ENCODE results near the gene KATNA1.

The KATNA1 gene

GRCh38 chr6:149608381-149608982, 40.0 kb downstream of the KATNA1 start:
- DNase-seq (ENCODE audit: low read depth), result no peak

GRCh38 chr6:149600508-149600907, 48.0 kb downstream of the KATNA1 start:
- no peak for DNase-seq (ENCODE audit: low read depth)

DNA sequence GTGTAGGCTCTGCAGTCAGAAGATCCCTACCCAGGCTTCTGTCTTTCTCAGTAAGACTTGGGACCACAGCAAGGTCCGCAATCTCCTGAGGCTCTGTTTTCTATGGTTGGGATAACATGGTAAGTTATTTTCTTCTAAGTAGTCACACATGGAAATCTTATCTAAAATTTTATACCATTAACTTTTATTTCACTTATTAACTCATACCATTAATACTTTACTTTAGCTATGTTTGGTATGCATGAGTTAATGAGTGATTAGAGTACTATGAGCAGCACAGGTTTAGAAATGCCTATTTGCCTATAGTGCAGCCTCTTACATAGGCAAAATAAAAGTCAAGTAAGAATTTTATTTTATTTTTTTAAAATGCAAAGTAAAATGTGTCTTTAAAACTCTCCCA, 55.1 kb downstream of the KATNA1 start:
- no peak for DNase-seq (ENCODE audit: low read depth)

GRCh38 chr6:149592983-149593382, 55.5 kb downstream of the KATNA1 start:
- DNase-seq (ENCODE audit: low read depth), result no peak

DNA sequence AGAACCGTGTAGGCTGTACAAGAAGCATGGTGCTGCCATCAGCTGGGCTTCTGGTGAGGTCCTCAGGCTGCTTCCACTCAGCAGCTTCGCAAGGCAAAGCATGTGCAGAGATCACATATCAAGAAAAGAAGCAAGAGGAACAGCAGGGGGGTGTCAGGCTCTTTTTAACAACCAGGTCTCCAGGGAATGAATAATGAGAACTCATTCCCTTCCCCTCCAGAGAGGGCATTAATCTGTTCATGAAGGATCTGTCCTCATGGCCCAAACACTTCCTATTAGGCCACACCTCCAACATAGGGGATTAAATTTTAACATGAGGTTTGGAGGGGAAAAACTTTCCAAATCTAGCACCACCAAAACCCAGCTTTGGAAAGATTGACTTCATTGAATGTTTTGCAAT, 62.4 kb downstream of the KATNA1 start:
- no peak for DNase-seq (ENCODE audit: low read depth)

DNA sequence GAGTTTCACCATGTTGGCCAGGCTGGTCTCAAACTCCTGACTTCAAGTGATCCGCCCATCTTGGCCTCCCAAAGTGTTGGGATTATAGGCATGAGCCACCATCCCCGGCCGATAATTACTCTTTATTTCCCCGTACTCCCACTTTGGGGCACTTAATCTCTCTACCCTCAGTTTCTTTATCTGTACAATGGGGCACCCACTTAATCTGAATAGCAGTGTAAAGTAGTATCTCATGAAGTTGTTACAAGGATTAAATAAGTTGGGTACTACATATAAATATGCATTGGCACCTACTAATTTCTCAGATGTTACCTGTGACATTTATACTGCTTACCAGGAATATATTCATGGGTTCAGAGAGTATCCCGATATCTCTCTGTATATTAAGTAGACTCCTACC, 67.2 kb downstream of the KATNA1 start:
- DNase-seq (ENCODE audit: low read depth), result no peak

- DNase-seq (ENCODE audit: low read depth), result no peak
Measured at GRCh38 chr6:149580880-149581279, 67.6 kb downstream of the KATNA1 start.

DNA sequence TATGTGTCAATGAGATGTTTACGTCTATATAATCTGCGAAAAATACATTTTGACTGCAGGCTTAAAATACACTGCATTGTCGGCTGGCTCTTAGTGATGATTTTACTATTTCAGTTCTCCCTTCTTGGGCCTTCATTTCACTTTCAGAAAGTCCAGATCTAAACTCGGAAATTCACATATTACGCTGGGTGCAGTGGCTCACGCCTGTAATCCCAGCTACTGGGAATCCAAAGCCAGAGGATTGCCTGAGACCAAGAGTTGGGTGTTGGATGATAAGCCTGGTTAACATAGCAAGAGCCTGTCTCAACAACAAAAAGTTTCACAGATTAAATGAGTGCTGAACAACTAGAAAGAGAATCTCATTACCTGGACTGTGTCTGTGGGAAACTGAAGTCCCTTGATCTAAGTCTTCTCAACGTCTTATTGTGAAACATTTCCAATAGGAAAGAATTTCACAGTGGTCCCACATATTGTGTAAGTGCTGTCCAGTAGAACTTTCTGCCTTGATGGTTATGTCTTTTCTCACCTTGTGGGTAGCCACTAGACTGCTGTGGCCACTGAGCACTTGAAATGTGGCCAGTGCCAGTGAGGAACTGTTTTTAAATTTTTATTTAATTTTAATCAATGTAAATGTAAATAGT, 80.4 kb downstream of the KATNA1 start:
- DNase-seq (ENCODE audit: low read depth), result no peak

- no peak for DNase-seq (ENCODE audit: low read depth)
Measured at GRCh38 chr6:149567194-149567586, 81.3 kb downstream of the KATNA1 start.

DNA sequence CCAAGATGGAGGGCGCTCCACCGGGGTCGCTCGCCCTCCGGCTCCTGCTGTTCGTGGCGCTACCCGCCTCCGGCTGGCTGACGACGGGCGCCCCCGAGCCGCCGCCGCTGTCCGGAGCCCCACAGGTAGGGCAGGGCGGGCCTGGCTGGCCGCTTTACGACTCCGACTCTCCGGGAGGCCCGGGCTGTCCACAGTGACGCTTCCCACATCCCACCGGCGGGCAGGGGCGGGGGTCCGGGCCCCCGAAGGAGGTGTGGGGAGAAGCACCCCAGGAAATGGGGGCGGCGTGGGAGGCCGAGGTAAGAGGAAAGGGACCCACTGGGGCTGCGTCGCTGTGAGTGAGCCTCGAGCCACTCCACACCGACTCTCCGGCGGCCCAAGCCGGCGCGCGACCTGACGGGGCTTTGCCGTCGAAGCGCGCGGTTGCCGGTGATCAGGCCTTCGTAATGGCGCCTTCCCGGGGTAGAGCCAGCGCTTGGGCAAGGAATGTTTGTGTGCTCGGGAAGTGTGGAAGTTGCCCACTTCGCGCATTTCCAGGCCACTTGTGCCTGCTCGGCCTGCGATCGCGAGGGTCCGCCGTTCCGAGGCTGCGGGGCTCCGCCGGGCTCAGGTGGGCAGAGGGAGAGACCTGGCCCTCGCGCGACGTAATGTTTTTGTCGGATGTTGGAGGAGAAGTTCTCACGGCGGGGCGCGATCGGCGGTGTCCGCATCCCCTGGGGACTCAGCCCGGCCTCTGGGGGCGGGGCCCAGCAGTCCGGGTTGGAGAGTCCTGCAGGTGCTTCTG, 81.9 kb downstream of the KATNA1 start:
- peak; percentile 37 for DNase-seq (ENCODE audit: low read depth)

DNA sequence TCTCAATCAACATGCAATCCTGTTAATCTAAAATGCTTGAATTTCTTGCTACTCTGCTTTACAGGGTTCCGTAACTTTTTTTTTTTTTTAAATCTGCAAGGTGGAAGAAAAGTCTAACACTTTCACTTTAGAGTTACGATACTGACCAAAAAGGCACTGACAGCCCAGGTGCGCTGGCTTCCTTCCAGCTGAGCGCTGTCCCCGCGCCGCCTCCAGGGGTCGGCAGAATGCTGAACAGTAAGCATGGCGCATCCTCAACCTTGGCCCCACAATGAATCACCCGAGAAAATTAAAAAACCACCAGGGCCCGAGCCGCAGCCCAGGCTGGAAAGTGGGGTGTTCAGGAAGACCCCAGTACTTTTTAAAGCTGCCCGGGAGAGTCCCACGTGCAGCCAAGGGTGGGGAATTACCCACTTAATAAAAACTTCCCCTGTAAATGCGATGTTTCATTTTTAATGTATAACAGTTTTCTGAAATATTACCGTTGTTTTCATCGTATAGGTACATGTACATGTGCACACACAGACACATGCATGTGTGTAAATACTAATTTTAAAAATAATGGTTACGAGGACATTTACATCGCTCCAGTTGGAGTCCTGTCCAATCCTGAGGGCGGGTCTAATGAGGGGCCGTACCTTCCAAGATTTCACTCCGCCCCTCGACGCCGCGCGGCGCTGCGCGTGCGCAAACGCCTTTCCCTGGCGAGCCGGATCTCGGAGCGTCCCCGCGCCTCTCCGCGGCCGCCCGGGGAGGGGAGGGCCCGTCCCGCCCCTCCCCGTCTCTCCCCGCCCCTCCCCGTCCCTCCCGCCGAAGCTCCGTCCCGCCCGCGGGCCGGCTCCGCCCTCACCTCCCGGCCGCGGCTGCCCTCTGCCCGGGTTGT, 82.7 kb downstream of the KATNA1 start, which contains the start of gene GINM1:
GINM1 (plus strand) TSS at position 849 of the 883 bp plus-strand sequence. CDS start 40 bp downstream, outside the sequence.
- peak; percentile 96 for DNase-seq (ENCODE audit: low read depth)

DNA sequence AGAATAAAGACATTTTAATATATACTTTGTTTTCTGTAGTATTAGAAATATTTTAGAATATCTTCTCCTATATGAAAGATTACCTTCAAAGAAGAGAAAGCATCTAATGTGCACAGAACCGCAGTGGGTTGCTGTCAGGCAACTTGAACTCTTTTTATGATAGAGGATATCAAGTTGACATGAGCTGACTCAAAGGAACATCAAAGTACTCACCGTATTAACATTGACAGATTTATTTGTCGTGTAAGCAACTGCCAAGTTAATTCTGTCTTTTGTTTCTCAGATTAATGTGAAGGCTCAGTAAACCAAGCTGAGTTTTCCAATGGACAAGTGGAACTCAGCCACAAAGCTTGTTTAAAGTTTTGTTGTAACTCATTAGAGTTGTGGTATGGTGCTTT, 84.6 kb downstream of the KATNA1 start:
- DNase-seq (ENCODE audit: low read depth), result no peak

GRCh38 chr6:149563203-149563927, 85.1 kb downstream of the KATNA1 start:
- DNase-seq (ENCODE audit: low read depth), result no peak

GRCh38 chr6:149560736-149561135, 87.8 kb downstream of the KATNA1 start:
- DNase-seq (ENCODE audit: low read depth), result peak; percentile 5

DNA sequence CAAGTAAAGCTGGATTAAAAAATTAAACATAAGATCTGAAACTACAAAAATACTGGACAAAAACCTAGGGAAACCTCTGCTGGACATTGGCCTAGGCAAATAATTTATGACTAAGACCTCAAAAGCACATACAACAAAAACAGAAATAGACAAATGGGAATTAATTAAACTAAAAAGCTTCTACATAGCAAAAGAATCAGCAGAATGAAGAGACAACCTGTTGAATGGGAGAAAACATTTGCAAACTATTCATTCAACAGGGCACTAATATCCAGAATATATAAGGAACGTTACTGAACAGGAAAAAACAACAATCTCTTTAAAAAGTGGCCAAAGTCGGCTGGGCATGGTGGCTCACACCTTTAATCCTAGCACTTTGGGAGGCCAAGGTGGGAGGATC, 89.1 kb downstream of the KATNA1 start:
- no peak for DNase-seq (ENCODE audit: low read depth)

GRCh38 chr6:149558029-149558428, 90.5 kb downstream of the KATNA1 start:
- no peak for DNase-seq (ENCODE audit: low read depth)

DNA sequence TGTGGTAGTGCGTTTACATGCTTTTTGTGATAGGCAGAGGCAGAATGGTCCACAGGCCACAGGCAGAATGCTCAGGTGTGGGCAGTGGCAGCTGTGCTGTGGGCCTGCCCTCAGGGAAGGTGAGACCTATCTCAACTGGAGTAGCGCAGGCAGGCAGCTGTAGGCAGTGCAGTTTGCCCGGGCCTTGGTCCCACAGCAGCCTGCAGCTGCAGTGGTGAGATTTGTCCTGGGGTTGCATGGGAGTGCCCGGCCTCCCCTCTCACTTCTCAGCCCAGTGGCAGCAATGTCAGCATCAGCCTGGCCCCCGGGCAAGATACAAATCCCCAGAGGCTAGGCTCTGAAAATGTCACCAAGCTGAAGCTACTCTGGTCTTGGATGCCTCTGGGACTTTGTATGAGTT, 96.6 kb downstream of the KATNA1 start:
- DNase-seq (ENCODE audit: low read depth), result no peak

DNA sequence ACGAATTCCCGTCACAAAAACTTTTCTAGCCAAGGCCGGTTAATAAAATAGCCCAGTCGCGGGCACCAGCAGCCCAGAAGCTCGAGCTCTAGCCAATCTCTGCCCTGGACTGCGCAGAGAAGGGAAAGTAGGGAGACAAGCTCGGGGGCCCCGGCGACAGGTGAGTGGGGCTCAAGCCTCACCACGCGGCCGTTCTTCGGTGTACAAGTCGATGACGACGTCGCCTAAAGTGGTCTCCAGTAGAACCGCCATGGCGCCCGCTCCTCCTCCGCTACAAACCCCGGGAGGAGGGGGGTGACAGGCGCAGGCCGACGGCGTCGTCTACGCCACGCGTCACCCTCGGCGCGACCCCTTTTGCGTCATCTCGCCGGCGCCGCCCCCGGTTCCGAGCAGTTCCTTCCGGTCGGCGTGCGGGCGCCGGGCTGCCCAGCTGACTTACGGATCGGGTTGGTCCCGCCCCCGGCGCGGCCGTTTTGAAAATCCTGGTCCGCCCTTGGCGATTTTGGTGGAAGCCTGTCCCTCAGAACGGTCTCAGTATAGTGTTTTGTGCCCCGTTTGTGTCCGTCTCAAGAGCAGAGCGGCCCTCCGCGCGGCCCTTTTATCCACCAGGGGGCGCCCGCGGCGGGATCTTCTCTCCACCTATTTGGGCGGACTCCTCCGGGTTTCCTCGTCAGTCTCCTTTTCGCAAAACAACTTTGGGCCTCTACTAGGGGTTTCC, 102.6 kb downstream of the KATNA1 start, which contains the start of gene PPIL4:
PPIL4 (minus strand) TSS at position 290 of the 718 bp plus-strand sequence; CDS start at position 252, 38 bp downstream.
- peak; percentile 96 for DNase-seq (ENCODE audit: low read depth)

DNA sequence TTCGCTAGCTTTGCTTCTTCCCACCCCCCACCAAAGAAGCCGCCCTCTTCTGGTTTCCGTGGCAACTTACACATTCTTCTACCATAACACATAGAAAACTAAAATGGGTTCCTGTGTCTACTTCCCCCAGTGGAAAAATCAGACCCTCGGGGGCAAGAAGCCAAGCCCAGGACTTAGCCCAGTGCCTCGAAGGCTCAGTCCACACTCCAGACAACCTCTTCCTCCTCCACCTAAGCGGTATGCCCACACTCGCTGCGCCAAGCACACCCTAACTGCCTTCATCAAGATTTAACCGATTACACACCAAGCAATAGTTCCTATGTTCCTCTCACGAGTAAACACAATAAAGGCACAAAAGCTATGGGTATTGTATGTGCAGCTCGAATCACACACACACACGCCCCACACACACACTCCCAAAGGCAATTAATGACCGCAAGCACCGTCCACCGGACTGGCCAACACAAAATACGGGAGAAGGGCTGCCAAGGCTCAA, 103.2 kb downstream of the KATNA1 start:
- DNase-seq (ENCODE audit: low read depth), result peak; percentile 43
